ENCODE data around the gene FAM53A.

DNA sequence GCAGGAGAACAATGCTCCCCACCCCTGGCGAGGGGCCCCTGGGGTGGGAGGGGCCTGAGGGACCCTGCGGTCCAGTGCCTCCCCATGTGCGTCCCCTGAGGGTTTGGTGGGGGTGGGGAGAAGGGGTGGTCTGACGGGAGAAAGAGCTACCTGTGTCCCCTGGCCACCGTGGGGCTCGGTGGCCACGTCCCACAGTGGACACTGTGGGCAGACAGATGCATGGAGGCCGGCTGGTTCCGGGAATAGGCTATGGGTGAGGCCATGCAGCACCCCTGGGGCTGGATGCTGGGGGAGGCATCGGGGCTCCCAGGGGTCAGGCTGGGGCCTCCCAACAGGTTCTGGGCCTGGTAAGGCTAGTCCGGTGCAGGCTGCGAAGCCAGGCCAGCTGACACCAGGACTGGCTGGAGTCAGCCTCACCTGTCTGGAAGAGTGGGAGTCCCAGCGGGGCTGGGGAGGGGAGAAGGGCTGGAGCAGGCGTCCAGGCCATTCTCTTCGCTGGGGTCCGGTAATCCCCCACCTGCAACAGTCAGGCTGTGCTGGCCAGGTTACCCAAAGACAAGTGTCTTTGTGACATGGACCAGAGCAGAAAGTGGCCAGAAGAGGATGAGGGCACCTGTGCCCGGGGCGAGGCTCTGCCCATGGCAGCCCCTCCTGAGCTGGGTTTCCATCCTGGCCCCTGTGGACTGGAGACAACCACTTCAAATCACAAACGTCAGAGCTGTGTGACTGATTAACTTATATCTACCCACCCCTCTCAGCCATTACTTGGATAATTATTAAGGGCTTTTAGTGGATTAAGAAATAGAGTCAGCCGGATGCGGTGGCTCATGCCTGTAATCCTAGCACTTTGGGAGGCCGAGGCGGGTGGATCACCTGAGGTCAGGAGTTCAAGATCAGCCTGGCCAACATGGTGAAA lies 1.4 kb upstream of the FAM53A start:
- TF ChIP-seq, protein P1, sequence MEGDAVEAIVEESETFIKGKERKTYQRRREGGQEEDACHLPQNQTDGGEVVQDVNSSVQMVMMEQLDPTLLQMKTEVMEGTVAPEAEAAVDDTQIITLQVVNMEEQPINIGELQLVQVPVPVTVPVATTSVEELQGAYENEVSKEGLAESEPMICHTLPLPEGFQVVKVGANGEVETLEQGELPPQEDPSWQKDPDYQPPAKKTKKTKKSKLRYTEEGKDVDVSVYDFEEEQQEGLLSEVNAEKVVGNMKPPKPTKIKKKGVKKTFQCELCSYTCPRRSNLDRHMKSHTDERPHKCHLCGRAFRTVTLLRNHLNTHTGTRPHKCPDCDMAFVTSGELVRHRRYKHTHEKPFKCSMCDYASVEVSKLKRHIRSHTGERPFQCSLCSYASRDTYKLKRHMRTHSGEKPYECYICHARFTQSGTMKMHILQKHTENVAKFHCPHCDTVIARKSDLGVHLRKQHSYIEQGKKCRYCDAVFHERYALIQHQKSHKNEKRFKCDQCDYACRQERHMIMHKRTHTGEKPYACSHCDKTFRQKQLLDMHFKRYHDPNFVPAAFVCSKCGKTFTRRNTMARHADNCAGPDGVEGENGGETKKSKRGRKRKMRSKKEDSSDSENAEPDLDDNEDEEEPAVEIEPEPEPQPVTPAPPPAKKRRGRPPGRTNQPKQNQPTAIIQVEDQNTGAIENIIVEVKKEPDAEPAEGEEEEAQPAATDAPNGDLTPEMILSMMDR (IDR thresholded peaks at IDR 0.05) = no peak
- TF ChIP-seq POLR2A (IDR thresholded peaks at IDR 0.05) = no peak
